ENCODE measurements around the gene ENTPD7. TPM values are rescaled to one million over a fixed set of nuclear protein-coding genes. Genes with fewer than 3 reads are reported as not detected.

The ENTPD7 gene
- total RNA-seq, 4 donors from 2014 or later, result 11.6 to 76.0 (median 35.2) TPM

DNA sequence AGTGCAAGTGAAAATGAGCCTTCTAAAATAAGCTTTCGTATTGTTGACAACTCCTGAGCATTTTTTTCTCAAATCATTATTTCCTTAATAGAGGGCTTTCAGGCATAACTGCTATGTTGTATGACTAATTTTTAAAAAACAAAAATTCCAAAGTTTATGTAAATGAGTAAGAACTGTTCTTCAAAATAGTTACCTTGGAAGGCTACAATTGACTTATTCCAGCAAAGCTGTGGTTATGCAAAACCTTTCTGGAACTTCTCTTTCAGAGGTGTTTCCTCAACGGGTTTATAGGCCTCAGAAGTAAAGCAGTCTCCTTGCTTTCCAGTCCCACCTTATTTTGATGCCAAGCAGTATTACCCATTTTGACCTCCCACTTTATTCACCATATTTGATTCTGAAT, 41.6 kb upstream of the ENTPD7 start:
- TF ChIP-seq, protein P1, sequence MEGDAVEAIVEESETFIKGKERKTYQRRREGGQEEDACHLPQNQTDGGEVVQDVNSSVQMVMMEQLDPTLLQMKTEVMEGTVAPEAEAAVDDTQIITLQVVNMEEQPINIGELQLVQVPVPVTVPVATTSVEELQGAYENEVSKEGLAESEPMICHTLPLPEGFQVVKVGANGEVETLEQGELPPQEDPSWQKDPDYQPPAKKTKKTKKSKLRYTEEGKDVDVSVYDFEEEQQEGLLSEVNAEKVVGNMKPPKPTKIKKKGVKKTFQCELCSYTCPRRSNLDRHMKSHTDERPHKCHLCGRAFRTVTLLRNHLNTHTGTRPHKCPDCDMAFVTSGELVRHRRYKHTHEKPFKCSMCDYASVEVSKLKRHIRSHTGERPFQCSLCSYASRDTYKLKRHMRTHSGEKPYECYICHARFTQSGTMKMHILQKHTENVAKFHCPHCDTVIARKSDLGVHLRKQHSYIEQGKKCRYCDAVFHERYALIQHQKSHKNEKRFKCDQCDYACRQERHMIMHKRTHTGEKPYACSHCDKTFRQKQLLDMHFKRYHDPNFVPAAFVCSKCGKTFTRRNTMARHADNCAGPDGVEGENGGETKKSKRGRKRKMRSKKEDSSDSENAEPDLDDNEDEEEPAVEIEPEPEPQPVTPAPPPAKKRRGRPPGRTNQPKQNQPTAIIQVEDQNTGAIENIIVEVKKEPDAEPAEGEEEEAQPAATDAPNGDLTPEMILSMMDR (IDR thresholded peaks at IDR 0.05), result no peak
- TF ChIP-seq POLR2A (IDR thresholded peaks at IDR 0.05), result no peak
- peaks cover 0 to 12% (median 0%) of the 10 kb centered on the region in 3 donors for H3K36me3 ChIP-seq
- no peak overlapping the region for H3K4me3 ChIP-seq
- H3K27ac ChIP-seq, result no peak overlapping the region
- H3K9me3 ChIP-seq, result no peaks in the 10 kb centered on the region
- no peak for DNase-seq
- H3K27me3 ChIP-seq, result no peaks in the 10 kb centered on the region
- peaks cover 0 to 36% (median 10%) of the 10 kb centered on the region in 4 donors for H3K4me1 ChIP-seq

GRCh38 chr10:99619090-99619800, 40.1 kb upstream of the ENTPD7 start:
- H3K27me3 ChIP-seq, result no peaks in the 10 kb centered on the region
- H3K4me1 ChIP-seq, result peaks cover 0 to 36% (median 10%) of the 10 kb centered on the region in 4 donors
- no peak for DNase-seq
- TF ChIP-seq, protein P1 (IDR thresholded peaks at IDR 0.05), result no peak
- TF ChIP-seq POLR2A (IDR thresholded peaks at IDR 0.05), result no peak
- peak overlapping the region; percentile 93 to 98 (median 96) for H3K27ac ChIP-seq
- no peaks in the 10 kb centered on the region for H3K9me3 ChIP-seq
- peak overlapping the region; percentile 78 to 89 (median 88) for H3K4me3 ChIP-seq
- no peaks in the 10 kb centered on the region for H3K36me3 ChIP-seq

DNA sequence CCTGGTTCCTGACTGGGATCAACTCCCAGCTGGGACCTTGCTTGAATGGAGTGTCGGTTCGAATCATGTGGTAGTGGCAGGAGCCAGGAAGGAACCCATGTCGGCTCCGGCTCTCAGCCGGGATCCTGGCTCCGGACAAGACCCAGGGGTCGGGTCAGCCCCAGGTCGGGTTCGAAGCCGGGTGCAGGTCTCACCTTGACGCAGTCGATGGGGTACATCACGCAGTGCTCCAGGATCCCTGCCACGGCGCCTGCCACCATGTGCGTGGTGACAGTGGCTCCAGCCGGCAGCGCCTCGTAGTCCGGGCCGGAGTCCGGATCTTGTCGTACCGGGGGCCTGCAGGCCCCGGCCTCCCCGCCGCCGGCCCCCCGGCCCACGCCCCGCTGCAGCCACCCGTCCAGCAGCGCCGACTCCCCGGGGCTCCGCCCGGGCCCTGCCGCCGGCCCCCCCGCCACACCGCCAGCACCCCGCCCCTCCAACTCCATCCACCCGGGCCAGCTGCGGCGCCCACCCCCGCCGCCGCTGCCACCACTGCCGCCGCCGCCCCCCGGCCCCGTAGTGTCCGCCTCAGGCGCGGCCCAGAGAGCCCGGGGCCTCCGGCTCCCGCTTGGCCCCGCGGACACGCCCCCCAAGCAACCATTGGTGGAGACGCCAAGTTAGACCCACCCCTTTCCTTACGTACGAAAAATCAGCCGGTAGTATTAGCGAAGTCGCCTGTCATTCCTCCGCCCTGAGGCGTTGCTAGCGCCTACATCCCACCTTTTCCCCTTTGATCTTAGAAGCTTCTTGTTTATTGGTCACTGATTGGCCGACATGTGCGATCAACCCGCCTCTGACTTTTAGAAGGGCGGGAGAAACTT, 39.2 kb upstream of the ENTPD7 start, which contains the start of gene SLC25A28:
Gene SLC25A28 (minus strand): TSS at position 589 of the 860 bp plus-strand sequence. CDS start 104 bp downstream, at position 485.
- Histone ChIP-seq H3K36me3 (no peaks in the 10 kb centered on the region), H3K9me3 (no peaks in the 10 kb centered on the region), H3K27ac (peak within 1 kb of the TSS; percentile 93 to 98 (median 96)), H3K4me1 (peaks cover 0 to 36% (median 10%) of the 10 kb centered on the region in 4 donors), H3K27me3 (no peaks in the 10 kb centered on the region), H3K4me3 (peak within 1 kb of the TSS; percentile 78 to 89 (median 88))
- TF ChIP-seq, protein P1 (IDR thresholded peaks at IDR 0.05), result no peak
- TF ChIP-seq POLR2A (IDR thresholded peaks at IDR 0.05), result no peak
- peak; percentile 69 to 95 (median 94) for DNase-seq

DNA sequence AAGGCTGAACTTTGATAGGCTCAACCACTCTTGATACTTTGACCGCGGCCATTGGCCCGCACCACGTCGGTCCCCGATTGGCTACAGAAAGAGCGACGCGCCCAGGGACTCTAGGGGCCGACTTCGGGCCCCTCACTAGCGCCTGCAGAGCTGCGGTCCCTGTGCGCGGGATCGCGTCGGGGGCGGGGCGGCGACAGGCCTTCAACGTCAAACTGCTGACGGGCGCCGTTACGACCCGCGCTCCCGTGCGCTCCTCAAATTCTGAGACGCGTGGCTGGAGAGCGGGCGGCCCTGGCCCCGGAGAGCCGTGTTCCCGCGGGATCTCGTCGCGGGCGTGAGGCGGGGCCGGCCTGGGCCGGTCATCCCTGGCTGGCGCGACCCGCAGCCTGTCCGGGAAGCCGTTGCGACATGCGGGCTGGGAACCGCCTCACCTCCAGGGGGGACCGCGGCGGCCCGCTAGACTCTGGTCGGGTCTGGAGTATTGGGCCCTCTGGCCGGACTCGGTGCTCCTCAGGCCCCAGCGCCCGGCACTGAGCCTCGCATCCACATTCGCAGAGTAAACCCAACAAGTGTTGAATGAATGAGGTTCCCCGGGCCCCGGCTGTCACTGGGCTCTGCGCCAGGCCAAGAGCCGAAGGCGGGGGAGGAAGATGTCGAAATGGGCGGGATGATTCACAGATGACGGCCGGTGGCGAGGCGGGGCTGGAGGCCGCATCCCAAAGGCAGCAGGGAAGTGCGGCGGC, 38.4 kb upstream of the ENTPD7 start:
- Histone ChIP-seq H3K36me3 (no peaks in the 10 kb centered on the region), H3K4me1 (peaks cover 0 to 36% (median 10%) of the 10 kb centered on the region in 4 donors), H3K27ac (peak overlapping the region; percentile 93 to 98 (median 96)), H3K4me3 (peak overlapping the region; percentile 56 to 89 (median 88)), H3K27me3 (no peaks in the 10 kb centered on the region), H3K9me3 (no peaks in the 10 kb centered on the region)
- TF ChIP-seq, protein P1 (IDR thresholded peaks at IDR 0.05), result peak in 2 of 6 experiments; percentile 22 to 29
- peak; percentile 67 to 72 for TF ChIP-seq POLR2A (IDR thresholded peaks at IDR 0.05)
- DNase-seq, result peak; percentile 91 to 97 (median 94)
